GM08714 (cell line): ENCODE measurements around the gene PSD4.

Experiments used
- H3K4me3 ChIP-seq: fragments of 200-500 bp; sonication (Bioruptor generic); 2 replicates; pipeline ENCODE4 v1.5.1; 2014; ENCODE audit warnings: mild to moderate bottlenecking, low read length, inconsistent platforms
- ZNF274 ChIP-seq: IDR thresholded peaks from 2 replicates; pipeline ENCODE4 v1.6.1; 2012; ENCODE audit warnings: mild to moderate bottlenecking, low read depth, low read length

PSD4 gene

DNA sequence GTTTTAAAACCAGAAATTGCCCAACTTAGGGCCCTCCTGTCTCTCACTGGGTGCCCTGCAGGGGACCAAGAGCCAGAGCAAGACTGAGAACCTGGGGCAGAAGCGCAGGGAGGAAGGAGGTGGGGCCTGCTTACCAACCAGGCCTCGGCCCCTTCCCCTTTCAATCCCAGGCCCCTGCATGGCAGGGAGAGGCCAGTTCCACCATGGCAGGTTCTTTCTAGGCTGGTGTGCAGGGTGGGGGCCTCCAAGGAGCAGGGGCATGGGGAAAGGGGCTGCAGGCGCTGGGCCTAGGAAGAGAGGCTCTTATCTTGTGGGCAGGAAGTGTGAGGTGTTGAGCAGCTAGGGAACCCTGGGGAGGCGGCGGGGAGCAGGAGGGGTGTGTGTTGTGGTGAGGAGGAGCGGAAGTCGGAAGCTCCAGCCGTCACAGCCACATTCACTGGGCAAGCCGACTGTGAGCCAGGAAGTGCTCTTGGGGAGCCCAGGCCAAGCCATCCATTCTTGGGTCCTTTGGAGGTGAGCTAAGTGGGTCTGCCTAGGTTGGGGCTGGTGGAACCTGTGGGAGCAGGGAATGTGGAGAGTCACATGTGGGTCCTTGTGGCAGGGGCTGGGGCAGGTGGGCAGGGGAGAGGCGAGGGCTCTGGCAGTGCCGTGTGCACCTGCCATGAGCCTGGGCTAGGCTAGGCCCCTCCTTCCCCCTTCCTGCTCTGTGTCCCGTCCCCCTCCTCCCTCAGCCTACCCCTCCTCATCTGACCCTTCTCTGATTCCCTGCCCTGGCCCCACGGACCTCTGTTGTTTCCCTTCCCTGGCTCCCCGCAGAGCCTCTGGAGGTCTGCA lies at the start of gene PSD4:
PSD4 (plus strand) TSS at position 430 of the 834 bp plus-strand sequence. CDS start 8,486 bp downstream, outside the sequence.
- no peak for TF ChIP-seq ZNF274
- peak within 1 kb of the TSS; percentile 76 for H3K4me3 ChIP-seq

DNA sequence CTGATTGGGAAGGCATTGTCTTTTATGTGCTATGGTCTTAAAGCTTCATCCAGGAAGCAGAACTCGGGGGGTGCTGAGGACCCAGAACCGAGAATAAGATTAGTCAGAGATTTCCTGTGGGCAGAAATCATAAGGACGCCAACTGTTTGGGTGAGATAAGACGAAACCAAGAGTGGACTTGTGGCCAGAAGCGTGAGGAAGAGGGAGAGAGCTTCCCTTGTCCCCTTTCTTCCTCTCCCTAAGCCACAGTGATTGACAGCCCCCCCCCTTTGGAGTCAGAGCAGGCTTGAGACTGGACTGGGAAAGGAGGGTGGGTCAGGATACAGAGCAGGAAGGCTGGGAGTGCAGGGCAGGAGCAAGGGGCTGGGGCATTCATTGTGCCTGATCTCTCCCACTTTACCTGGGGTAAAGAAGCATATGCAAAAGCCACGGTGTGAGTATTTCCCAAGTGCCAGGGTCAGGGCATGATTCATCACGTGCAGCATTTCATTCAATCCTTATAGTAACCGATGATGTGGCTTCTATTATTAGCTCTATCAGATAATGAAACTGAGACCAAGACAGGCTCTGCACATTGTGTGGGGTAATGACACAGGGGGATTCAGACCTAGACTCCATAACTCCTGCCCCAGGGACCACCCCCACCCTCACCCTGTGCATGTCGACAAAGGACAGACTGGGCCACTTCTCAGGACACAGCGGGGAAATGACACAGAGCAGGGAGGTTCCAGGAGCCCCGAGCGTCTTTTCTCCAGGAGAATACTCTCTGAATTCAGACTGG lies 49.4 kb upstream of the PSD4 start:
- no peak overlapping the region; the same call in 1 of the 2 replicates for H3K4me3 ChIP-seq
- no peak for TF ChIP-seq ZNF274

DNA sequence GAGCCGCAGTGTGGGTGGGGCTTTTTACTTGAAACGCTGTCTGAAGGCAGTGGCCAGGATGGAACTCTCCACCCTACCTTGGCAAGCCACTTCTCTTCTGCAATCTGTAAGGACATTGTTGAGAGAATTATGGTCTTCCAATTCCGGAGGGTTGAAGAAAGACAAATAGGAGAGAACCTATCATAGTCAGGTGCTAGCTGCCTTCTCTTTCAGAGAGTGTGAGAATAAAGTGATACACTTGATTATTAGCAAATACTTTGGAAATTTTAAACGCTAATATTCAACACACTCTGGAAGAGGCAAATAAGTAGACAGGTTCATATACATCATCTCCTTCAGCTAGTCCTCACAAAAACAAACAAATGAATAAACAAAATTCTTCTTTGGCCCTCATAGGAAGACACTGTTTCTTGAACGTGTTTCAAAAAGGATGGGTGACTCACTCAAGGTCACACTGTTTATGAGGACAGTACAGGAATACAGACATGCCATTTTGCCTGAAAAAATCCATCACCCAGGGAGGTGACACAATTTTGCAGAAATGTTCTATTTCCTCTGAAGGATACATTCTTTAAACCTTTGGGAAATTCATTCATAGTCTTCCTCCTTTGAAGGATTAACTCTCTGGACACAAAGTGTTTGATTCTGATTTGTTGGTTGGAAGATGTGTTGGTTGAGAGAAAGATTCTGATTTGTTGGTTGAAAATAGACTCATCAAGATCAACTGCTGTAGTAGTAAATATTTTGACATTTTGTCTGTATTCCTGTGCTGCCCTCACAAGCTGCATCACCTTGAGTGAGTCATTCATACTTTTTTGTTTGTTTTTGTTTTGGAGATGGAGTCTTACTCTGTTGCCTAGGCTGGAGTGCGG lies 48.6 kb upstream of the PSD4 start:
- H3K4me3 ChIP-seq = no peak overlapping the region
- TF ChIP-seq ZNF274 = no peak

DNA sequence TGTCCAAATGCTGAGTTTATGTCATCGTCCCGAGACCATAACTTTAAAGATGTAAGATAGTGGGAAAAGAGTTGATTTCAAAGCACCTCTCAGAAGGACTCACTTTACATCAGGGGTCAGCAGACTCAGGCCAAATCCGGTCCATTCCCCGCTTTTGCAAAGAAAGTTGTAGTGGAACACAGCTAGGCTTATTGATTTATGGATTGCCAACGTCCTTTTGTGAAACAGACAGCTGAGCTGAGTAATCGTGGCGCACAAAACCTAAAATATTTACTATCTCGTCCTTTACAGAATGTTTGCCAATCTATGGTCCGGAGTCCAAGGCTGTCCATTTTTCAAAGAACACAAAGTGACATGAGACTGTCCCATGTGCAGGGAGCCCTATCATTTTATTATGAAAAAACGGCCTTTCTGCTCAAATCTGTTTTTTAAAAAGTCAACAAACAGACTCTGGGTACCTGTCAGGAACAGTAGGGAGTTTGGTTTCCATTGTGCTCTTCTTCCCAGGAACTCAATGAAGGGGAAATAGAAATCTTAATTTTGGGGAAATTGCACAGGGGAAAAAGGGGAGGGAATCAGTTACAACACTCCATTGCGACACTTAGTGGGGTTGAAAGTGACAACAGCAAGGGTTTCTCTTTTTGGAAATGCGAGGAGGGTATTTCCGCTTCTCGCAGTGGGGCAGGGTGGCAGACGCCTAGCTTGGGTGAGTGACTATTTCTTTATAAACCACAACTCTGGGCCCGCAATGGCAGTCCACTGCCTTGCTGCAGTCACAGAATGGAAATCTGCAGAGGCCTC lies 46.7 kb upstream of the PSD4 start, which contains the start of gene IL1RN:
IL1RN (plus strand) TSS at position 754 of the 801 bp plus-strand sequence; CDS start at position 781, 27 bp downstream.
- no peak within 1 kb of the TSS for H3K4me3 ChIP-seq
- no peak for TF ChIP-seq ZNF274

DNA sequence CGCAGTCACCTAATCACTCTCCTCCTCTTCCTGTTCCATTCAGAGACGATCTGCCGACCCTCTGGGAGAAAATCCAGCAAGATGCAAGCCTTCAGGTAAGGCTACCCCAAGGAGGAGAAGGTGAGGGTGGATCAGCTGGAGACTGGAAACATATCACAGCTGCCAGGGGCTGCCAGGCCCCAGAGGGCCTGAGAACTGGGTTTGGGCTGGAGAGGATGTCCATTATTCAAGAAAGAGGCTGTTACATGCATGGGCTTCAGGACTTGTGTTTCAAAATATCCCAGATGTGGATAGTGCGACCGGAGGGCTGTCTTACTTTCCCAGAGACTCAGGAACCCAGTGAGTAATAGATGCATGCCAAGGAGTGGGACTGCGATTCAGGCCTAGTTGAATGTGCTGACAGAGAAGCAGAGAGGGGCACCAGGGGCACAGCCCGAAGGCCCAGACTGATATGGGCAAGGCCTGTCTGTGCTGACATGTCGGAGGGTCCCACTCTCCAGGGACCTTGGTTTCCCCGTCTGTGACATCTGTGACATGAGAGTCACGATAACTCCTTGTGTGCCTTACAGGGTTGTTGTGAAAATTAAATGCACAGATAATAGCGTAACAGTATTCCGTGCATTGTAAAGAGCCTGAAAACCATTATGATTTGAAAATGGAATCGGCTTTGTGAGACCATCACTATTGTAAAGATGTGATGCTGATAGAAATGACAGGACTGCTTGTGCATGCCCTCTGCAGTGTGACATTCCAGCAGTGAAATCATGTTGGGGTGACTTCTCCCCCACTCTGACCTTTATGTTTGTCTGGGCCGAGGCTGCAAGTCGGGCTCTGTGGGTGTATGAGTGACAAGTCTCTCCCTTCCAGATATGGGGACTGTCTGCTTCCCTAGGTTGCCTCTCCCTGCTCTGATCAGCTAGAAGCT lies 45.9 kb upstream of the PSD4 start:
- TF ChIP-seq ZNF274 = no peak
- no peak overlapping the region for H3K4me3 ChIP-seq

DNA sequence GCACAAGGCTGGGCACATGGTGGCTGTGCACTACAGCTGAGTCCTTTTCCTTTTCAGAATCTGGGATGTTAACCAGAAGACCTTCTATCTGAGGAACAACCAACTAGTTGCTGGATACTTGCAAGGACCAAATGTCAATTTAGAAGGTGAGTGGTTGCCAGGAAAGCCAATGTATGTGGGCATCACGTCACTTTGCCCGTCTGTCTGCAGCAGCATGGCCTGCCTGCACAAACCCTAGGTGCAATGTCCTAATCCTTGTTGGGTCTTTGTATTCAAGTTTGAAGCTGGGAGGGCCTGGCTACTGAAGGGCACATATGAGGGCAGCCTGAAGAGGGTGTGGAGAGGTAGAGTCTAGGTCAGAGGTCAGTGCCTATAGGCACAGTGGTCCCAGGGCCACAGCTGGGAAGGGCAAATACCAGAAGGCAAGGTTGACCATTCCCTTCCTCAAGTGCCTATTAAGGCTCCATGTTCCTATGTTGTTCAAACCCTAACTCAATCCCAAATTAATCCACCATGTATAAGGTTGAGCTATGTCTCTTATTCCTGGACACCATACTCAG lies 44.2 kb upstream of the PSD4 start:
- no peak for TF ChIP-seq ZNF274
- H3K4me3 ChIP-seq = no peak overlapping the region

DNA sequence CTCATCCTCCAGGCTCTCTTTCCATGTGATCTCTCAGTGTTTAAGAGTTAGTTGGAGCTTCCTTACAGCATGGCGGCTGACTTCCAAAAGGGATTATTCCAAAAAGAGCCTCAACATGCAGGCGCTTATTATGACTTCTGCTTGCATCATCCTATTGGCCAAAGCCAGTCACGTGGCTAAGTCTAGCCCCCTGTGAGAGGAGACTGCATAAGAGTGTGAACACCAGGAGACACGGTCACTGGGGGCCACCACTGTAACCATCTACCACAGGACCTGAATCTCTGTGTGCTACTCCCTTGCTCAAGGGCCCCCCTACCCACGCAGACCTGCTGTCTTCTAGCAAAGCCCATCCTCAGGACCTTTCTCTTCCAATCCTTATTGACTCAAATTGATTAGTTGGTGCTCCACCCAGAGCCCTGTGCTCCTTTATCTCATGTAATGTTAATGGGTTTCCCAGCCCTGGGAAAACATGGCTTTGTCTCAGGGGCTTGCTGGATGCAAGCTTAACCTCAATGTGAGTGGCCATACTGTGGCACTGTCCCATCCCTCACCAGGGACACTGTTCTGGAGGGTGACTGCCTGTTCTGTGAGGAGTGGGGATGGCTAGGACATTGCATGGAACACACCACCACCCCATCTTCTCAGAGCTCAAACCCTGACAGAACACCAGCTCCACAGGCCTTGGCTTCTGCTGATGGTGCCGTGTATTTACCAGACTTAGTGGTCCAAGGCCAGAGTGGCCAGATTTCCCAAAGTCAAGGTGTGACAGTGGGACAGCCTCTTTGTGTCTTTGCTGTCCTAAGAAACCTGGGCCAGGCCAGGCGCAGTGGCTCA lies 42.2 kb upstream of the PSD4 start:
- no peak overlapping the region for H3K4me3 ChIP-seq
- TF ChIP-seq ZNF274 = no peak

DNA sequence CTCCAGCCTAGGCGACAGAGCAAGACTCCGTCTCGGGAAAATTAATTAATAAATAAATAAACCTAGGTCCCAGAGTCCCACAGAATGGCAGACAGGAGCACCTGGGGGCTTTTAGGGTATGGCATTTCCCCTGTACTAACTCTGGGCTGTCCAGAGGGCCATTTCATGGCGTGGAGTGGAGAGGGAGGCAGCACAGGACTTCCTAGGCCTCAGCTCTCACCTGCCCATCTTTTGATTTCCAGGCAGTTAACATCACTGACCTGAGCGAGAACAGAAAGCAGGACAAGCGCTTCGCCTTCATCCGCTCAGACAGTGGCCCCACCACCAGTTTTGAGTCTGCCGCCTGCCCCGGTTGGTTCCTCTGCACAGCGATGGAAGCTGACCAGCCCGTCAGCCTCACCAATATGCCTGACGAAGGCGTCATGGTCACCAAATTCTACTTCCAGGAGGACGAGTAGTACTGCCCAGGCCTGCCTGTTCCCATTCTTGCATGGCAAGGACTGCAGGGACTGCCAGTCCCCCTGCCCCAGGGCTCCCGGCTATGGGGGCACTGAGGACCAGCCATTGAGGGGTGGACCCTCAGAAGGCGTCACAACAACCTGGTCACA lies 41.3 kb upstream of the PSD4 start:
- no peak for TF ChIP-seq ZNF274
- no peak overlapping the region for H3K4me3 ChIP-seq

DNA sequence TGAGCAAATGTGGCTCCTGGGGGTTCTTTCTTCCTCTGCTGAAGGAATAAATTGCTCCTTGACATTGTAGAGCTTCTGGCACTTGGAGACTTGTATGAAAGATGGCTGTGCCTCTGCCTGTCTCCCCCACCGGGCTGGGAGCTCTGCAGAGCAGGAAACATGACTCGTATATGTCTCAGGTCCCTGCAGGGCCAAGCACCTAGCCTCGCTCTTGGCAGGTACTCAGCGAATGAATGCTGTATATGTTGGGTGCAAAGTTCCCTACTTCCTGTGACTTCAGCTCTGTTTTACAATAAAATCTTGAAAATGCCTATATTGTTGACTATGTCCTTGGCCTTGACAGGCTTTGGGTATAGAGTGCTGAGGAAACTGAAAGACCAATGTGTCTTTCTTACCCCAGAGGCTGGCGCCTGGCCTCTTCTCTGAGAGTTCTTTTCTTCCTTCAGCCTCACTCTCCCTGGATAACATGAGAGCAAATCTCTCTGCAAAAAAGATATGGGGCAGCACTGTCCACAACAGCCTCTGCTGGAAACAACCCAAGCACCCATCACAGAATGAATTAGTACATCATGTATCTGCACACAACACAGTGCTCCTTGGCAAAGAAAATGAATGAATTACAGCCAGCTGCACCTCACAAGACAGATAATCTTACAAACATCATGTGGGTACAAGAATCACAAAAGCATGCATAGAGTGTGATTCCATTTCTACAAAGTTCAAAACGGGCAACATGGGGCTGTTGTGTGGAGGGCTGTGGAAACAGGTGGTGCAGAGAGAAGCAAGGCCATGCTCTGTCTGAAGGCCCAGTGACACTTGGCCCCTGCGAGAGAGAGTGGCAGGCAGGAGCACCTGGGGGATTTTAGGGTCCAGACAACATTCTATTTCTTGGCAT lies 39.8 kb upstream of the PSD4 start:
- H3K4me3 ChIP-seq = no peak overlapping the region
- no peak for TF ChIP-seq ZNF274

DNA sequence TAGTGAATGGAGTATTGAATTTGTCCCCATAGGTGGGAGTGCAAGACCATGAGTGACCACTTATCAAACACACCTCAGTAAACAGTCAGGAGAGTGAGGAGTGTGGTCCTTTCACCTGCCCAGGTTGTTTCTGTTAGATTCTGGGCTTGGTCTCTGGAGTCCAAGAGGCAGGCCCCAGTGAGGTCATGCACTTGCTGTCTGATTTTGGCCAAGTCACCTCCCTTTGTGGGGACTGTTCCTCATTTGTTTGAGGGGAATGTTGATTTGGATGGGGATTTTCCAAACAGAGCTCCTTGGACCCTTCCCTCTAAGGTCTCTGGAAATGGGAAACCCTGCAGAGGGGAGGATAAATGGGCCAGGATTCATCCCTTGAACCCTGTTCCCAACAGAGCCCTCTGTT lies 39.1 kb upstream of the PSD4 start:
- TF ChIP-seq ZNF274 = no peak
- H3K4me3 ChIP-seq = no peak overlapping the region
